ENCODE measurements around the gene C7orf33.

DNA sequence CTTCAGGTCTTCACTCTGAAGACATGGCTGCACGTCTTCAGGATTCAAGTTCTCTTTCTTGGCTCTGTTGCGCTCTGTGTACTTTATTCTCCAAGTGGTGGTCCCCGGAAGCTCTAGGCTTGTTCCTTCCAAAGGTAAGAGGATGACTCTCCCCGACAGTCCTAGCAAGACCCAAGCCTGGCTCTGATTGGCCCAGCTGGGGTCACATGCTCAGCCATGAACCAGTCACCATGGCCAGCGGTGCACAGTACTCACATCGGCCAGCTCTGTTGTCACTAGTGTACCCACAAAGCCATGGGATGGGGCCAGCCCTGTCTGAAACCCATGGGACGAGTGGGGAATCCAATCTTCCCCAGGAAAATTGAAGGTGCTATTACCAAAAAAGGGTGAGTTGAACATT, 5.2 kb upstream of the C7orf33 start:
- no peak for TF ChIP-seq JUND (IDR thresholded peaks at IDR 0.05; ENCODE audit: low read length)
- no peak for TF ChIP-seq RAD21 (IDR thresholded peaks at IDR 0.05 in 1 of 2, conservative IDR thresholded peaks at IDR 0.05 in 1 of 2; ENCODE audit: low read depth in 2 of 2, low read length in 2 of 2)
- TF ChIP-seq, protein P1, sequence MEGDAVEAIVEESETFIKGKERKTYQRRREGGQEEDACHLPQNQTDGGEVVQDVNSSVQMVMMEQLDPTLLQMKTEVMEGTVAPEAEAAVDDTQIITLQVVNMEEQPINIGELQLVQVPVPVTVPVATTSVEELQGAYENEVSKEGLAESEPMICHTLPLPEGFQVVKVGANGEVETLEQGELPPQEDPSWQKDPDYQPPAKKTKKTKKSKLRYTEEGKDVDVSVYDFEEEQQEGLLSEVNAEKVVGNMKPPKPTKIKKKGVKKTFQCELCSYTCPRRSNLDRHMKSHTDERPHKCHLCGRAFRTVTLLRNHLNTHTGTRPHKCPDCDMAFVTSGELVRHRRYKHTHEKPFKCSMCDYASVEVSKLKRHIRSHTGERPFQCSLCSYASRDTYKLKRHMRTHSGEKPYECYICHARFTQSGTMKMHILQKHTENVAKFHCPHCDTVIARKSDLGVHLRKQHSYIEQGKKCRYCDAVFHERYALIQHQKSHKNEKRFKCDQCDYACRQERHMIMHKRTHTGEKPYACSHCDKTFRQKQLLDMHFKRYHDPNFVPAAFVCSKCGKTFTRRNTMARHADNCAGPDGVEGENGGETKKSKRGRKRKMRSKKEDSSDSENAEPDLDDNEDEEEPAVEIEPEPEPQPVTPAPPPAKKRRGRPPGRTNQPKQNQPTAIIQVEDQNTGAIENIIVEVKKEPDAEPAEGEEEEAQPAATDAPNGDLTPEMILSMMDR (IDR thresholded peaks at IDR 0.05; ENCODE audit: control extremely low read depth in 1 of 3, insufficient read depth in 1 of 3, low read depth in 1 of 3, low read length in 3 of 3), result no peak
- TF ChIP-seq CBX8 (IDR thresholded peaks at IDR 0.05; ENCODE audit: borderline replicate concordance, low read depth, low read length), result no peak

Data from H1 (cell line).